ENCODE data around the gene MXD4.

The MXD4 gene

DNA sequence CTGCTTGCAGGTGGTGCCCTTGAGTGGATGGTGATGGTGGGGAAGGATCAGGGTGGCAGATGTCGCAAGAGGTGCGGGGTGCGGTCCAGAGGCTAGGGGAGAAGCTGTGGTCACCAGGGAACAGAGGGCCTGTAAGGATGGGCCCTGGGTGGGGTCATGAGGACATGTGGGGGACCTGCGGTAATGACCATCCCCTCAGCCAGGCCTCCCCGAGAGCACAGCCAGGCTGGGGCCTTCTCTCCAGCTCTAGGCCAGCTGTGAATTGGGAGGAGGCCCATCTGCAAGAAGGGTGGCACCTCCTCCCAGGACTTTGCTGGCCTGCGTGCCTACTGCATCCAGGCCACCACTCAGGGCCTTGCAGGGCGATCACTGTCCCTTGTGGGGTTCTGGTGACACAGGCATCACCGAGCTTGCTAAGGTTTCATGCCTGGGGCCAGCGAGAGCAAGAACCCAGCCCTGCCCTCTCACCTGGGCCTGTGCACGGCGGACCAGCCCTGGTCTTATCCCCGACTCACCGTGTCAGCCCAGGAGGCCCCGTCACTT lies 34.1 kb upstream of the MXD4 start:
- Histone ChIP-seq H3K27me3 (ENCODE audit: insufficient read depth, low read length, poor library complexity) (no peaks in the 10 kb centered on the region), H3K56ac (ENCODE audit: low read length) (no peak overlapping the region), H3K79me1 (ENCODE audit: low read length) (no peaks in the 10 kb centered on the region), H3K4me3 (ENCODE audit: low read length) (no peak overlapping the region), H3K18ac (ENCODE audit: low read length) (no peak overlapping the region), H3K9ac (ENCODE audit: low read length) (no peak overlapping the region), H4K5ac (ENCODE audit: low read length) (no peak overlapping the region), H3K27ac (ENCODE audit: low read depth, low read length) (no peak overlapping the region), H2BK15ac (replicated peaks; ENCODE audit: low read depth) (no peak overlapping the region), H3K36me3 (ENCODE audit: control insufficient read depth, insufficient read depth, low read length) (no peaks in the 10 kb centered on the region), H3K79me2 (ENCODE audit: control insufficient read depth, insufficient read depth, low read length) (no peaks in the 10 kb centered on the region), H3K4ac (ENCODE audit: low read depth, low read length) (no peak overlapping the region), H2AK5ac (ENCODE audit: low read length) (no peak overlapping the region), H3K4me2 (ENCODE audit: low read length) (no peak overlapping the region), H2BK120ac (ENCODE audit: low read depth, low read length) (no peak overlapping the region), H3K4me1 (ENCODE audit: control insufficient read depth, low read depth, low read length) (no peaks in the 10 kb centered on the region), H2BK5ac (ENCODE audit: low read length) (no peak overlapping the region), H3K23ac (ENCODE audit: low read length) (no peak overlapping the region), H4K8ac (ENCODE audit: low read depth, low read length) (no peak overlapping the region)
- WGBS (ENCODE audit: extremely low coverage, insufficient coverage, low lambda C conversion rate) = no CpG with 5 or more reads among the region's 14 CpGs
- no peak for DNase-seq

DNA sequence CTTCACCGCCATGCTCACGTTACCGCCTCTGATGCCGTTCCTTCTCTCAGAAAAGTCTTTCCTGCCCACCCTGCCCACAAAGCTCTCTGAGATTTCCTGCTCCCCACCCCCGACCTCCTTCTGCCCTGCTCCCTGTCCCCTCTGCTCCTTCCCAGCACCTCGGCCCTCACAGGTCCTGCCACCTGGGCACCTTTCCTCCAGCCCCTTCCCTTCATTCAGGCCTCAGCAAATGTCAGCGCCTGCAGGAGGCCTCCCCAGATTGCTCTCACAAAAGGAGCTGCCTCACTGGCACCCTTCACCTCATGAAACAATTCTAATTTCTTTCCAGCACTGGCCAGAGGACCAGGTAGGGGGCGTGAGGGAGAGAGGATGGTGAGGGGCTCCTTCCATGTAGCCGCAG lies 33.6 kb upstream of the MXD4 start:
- no CpG with 5 or more reads among the region's 9 CpGs for whole genome bisulfite sequencing (ENCODE audit: extremely low coverage, insufficient coverage, low lambda C conversion rate)
- Histone ChIP-seq H3K4me3 (ENCODE audit: low read length) (no peak overlapping the region), H3K23ac (ENCODE audit: low read length) (no peak overlapping the region)

DNA sequence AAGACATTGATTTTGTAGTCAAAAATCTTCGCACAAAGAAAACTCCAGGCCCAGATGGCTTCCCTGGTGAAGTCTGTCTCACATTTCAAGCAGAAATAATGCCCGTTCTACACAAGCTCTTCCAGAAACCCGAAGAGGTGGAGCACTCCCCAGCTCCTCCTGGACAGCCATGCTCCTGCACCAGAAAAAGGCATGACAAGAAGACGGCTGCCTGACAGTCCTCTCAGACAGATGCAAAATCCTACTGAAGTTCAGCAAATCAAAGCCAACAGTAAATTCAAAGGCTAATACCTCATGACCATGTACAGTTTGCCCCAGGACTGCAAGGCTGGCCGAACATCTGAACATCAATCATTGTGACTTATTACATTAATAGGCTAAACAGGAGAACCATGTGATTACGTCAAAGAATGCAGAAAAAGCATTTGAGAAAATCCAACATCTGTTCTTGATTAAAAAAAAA lies 30.8 kb upstream of the MXD4 start:
- H3K27me3 ChIP-seq (ENCODE audit: insufficient read depth, low read length, poor library complexity) = no peaks in the 10 kb centered on the region
- no peak overlapping the region for H2BK15ac ChIP-seq (replicated peaks; ENCODE audit: low read depth)
- no CpG with 5 or more reads among the region's 6 CpGs for WGBS (ENCODE audit: extremely low coverage, insufficient coverage, low lambda C conversion rate)
- no peak overlapping the region for H3K56ac ChIP-seq (ENCODE audit: low read length)
- no peak overlapping the region for H3K4ac ChIP-seq (ENCODE audit: low read depth, low read length)
- H4K5ac ChIP-seq (ENCODE audit: low read length) = no peak overlapping the region
- DNase-seq = no peak
- no peak overlapping the region for H3K4me3 ChIP-seq (ENCODE audit: low read length)
- H3K23ac ChIP-seq (ENCODE audit: low read length) = no peak overlapping the region
- H4K8ac ChIP-seq (ENCODE audit: low read depth, low read length) = no peak overlapping the region
- no peak overlapping the region for H3K9ac ChIP-seq (ENCODE audit: low read length)
- H3K36me3 ChIP-seq (ENCODE audit: control insufficient read depth, insufficient read depth, low read length) = no peaks in the 10 kb centered on the region
- no peaks in the 10 kb centered on the region for H3K79me1 ChIP-seq (ENCODE audit: low read length)
- H3K4me1 ChIP-seq (ENCODE audit: control insufficient read depth, low read depth, low read length) = no peaks in the 10 kb centered on the region
- H2AK5ac ChIP-seq (ENCODE audit: low read length) = no peak overlapping the region
- H3K4me2 ChIP-seq (ENCODE audit: low read length) = no peak overlapping the region
- no peak overlapping the region for H2BK5ac ChIP-seq (ENCODE audit: low read length)
- no peak overlapping the region for H3K18ac ChIP-seq (ENCODE audit: low read length)
- H3K79me2 ChIP-seq (ENCODE audit: control insufficient read depth, insufficient read depth, low read length) = no peaks in the 10 kb centered on the region
- no peak overlapping the region for H2BK120ac ChIP-seq (ENCODE audit: low read depth, low read length)
- H3K27ac ChIP-seq (ENCODE audit: low read depth, low read length) = no peak overlapping the region

More for the DNA sequence above, 33.6 kb upstream of the MXD4 start:
- H3K4me1 ChIP-seq (ENCODE audit: control insufficient read depth, low read depth, low read length) = no peaks in the 10 kb centered on the region
- H3K36me3 ChIP-seq (ENCODE audit: control insufficient read depth, insufficient read depth, low read length) = no peaks in the 10 kb centered on the region
- no peak overlapping the region for H4K8ac ChIP-seq (ENCODE audit: low read depth, low read length)
- H3K9ac ChIP-seq (ENCODE audit: low read length) = no peak overlapping the region
- H3K27ac ChIP-seq (ENCODE audit: low read depth, low read length) = no peak overlapping the region
- no peak overlapping the region for H2BK120ac ChIP-seq (ENCODE audit: low read depth, low read length)
- H2BK5ac ChIP-seq (ENCODE audit: low read length) = no peak overlapping the region
- H3K4me2 ChIP-seq (ENCODE audit: low read length) = no peak overlapping the region
- no peaks in the 10 kb centered on the region for H3K27me3 ChIP-seq (ENCODE audit: insufficient read depth, low read length, poor library complexity)
- no peak overlapping the region for H3K56ac ChIP-seq (ENCODE audit: low read length)
- no peak for DNase-seq
- H3K18ac ChIP-seq (ENCODE audit: low read length) = no peak overlapping the region
- no peaks in the 10 kb centered on the region for H3K79me1 ChIP-seq (ENCODE audit: low read length)
- no peaks in the 10 kb centered on the region for H3K79me2 ChIP-seq (ENCODE audit: control insufficient read depth, insufficient read depth, low read length)
- H2AK5ac ChIP-seq (ENCODE audit: low read length) = no peak overlapping the region
- no peak overlapping the region for H4K5ac ChIP-seq (ENCODE audit: low read length)
- H2BK15ac ChIP-seq (replicated peaks; ENCODE audit: low read depth) = no peak overlapping the region
- no peak overlapping the region for H3K4ac ChIP-seq (ENCODE audit: low read depth, low read length)

DNA sequence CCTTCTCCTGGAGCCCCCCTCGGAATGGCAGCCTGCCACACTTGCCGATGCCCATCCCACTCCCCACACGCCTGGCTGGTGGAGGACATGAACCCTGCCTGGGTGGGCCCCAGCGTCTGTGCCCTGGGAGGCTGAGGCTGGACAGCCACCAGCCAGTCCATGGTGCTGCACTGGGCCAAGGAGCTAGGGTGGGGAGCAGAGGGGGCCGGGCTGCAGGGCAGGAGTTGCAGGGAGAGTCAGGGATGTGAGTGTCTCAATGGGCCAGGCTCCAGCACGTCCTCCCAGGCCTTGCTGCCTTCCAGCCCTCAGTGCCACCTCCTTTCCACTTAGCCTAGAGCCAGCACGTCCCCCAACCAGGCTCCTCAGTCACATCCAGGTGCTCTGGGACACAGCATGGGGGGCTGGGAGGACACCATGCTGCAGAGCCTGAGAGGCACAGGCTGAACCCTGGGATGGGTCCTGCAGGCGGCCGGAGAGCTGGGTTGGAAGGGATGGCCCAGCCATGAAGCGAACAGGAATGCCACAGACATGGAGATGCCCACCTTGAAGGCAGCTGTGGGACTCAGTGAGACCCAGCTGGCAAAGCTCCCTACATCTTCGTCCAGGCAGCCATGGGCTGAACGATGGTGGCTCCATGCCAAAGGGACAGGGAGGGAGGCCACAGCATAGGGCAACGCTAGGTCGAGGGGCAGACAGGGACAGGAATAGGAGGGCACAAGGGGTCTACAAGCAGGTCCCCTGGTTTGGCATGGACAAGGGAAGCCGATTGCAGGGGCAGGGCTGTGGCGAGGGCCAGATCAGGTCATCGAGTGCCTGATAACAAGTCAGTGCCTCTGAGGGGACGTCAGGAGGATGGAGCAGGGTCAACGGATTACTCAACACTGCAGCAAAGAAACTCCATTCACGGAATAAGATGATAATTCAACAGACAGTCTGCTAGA lies 30.1 kb upstream of the MXD4 start:
- no peak overlapping the region for H3K4me3 ChIP-seq (ENCODE audit: low read length)
- H4K8ac ChIP-seq (ENCODE audit: low read depth, low read length) = no peak overlapping the region

DNA sequence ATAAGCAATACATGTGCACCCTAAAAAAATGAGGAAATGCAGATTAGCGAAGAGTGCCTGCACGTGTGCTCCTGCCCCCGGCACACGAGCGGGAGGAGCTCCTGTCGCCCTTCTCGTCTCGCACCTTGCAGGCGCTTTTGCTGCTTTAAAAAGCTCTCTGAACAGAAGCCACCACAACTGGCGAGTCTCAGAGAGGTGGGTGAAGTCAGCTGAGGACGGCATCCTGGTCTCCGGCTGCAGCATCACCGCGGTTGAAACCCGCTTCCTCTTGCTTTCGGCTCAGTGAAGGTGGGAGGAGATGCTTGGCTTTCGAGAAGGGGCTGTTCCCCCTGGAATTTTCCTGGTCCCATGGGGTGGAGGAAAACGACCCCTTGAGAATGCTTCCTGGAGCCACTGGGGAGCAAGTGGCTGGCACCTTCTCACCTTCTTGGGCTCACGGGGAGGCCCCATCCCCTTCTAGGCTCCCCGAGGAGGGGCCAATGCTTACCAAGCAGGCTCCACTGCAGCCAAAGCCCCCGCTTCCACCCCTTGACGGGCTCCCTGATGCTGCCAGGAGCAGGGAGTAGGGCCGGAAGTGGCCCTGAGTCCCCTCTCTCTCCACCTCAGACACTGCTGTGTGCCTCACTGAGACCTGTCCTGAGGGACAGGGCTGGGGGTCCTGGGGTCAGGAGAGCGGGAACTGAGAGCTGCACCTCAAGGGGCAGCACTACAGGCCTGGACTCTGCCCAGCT lies 29.2 kb upstream of the MXD4 start:
- Histone ChIP-seq H2BK5ac (ENCODE audit: low read length) (no peak overlapping the region), H3K79me1 (ENCODE audit: low read length) (no peaks in the 10 kb centered on the region), H3K56ac (ENCODE audit: low read length) (no peak overlapping the region), H3K4me3 (ENCODE audit: low read length) (no peak overlapping the region), H3K18ac (ENCODE audit: low read length) (no peak overlapping the region), H3K4me1 (ENCODE audit: control insufficient read depth, low read depth, low read length) (no peaks in the 10 kb centered on the region), H3K27me3 (ENCODE audit: insufficient read depth, low read length, poor library complexity) (no peaks in the 10 kb centered on the region), H3K36me3 (ENCODE audit: control insufficient read depth, insufficient read depth, low read length) (no peaks in the 10 kb centered on the region), H3K79me2 (ENCODE audit: control insufficient read depth, insufficient read depth, low read length) (no peaks in the 10 kb centered on the region), H4K5ac (ENCODE audit: low read length) (no peak overlapping the region), H4K8ac (ENCODE audit: low read depth, low read length) (no peak overlapping the region), H2AK5ac (ENCODE audit: low read length) (no peak overlapping the region), H3K4ac (ENCODE audit: low read depth, low read length) (no peak overlapping the region), H3K27ac (ENCODE audit: low read depth, low read length) (no peak overlapping the region), H3K9ac (ENCODE audit: low read length) (no peak overlapping the region), H3K23ac (ENCODE audit: low read length) (no peak overlapping the region), H2BK15ac (replicated peaks; ENCODE audit: low read depth) (no peak overlapping the region), H2BK120ac (ENCODE audit: low read depth, low read length) (no peak overlapping the region), H3K4me2 (ENCODE audit: low read length) (no peak overlapping the region)
- no peak for DNase-seq
- WGBS (ENCODE audit: extremely low coverage, insufficient coverage, low lambda C conversion rate) = no CpG with 5 or more reads among the region's 24 CpGs

More for the DNA sequence above, 30.1 kb upstream of the MXD4 start:
- no peak overlapping the region for H3K56ac ChIP-seq (ENCODE audit: low read length)
- no peaks in the 10 kb centered on the region for H3K36me3 ChIP-seq (ENCODE audit: control insufficient read depth, insufficient read depth, low read length)
- H3K27me3 ChIP-seq (ENCODE audit: insufficient read depth, low read length, poor library complexity) = no peaks in the 10 kb centered on the region
- WGBS (ENCODE audit: extremely low coverage, insufficient coverage, low lambda C conversion rate) = no CpG with 5 or more reads among the region's 20 CpGs
- H3K9ac ChIP-seq (ENCODE audit: low read length) = no peak overlapping the region
- no peaks in the 10 kb centered on the region for H3K79me1 ChIP-seq (ENCODE audit: low read length)
- H3K23ac ChIP-seq (ENCODE audit: low read length) = no peak overlapping the region
- no peak overlapping the region for H2BK5ac ChIP-seq (ENCODE audit: low read length)
- no peak overlapping the region for H2AK5ac ChIP-seq (ENCODE audit: low read length)
- no peak overlapping the region for H2BK15ac ChIP-seq (replicated peaks; ENCODE audit: low read depth)
- no peak overlapping the region for H3K4ac ChIP-seq (ENCODE audit: low read depth, low read length)
- H3K18ac ChIP-seq (ENCODE audit: low read length) = no peak overlapping the region
- H2BK120ac ChIP-seq (ENCODE audit: low read depth, low read length) = no peak overlapping the region
- DNase-seq = no peak
- H3K79me2 ChIP-seq (ENCODE audit: control insufficient read depth, insufficient read depth, low read length) = no peaks in the 10 kb centered on the region
- H3K27ac ChIP-seq (ENCODE audit: low read depth, low read length) = no peak overlapping the region
- no peak overlapping the region for H3K4me2 ChIP-seq (ENCODE audit: low read length)
- no peaks in the 10 kb centered on the region for H3K4me1 ChIP-seq (ENCODE audit: control insufficient read depth, low read depth, low read length)
- H4K5ac ChIP-seq (ENCODE audit: low read length) = no peak overlapping the region

Data from mesendoderm (in vitro differentiated cells).